GM12878 (cell line): ENCODE results near the gene FBXW8.

Source experiments
- BACH1 ChIP-seq: fragments of 450-650 bp; IDR thresholded peaks from 2 replicates; pipeline ENCODE4 v1.6.1; 2017; ENCODE audit warnings: mild to moderate bottlenecking, borderline replicate concordance
- CBX5 ChIP-seq: sonication (generic); IDR thresholded peaks from 2 replicates; pipeline ENCODE4 v1.6.1; 2016; ENCODE audit warnings: low read depth, moderate library complexity, mild to moderate bottlenecking, inconsistent platforms
- ESRRA ChIP-seq: IDR thresholded peaks from 2 replicates; pipeline ENCODE4 v1.6.1; 2012; ENCODE audit warnings: mild to moderate bottlenecking, low read length, improper control_type of control experiment
- KAT2A ChIP-seq: conservative IDR thresholded peaks from 2 replicates; pipeline ENCODE4 v1.6.1; 2011; ENCODE audit warnings: low read depth, low read length; ENCODE audit not compliant: control insufficient read depth
- POLR2A ChIP-seq: IDR thresholded peaks from 2 replicates; pipeline ENCODE4 v1.6.1; 2011; ENCODE audit warnings: low read depth, mild to moderate bottlenecking, low read length
- POLR2AphosphoS5 ChIP-seq: IDR thresholded peaks from 2 replicates; pipeline ENCODE4 v1.6.1; 2011; ENCODE audit warnings: mild to moderate bottlenecking, low read length, inconsistent platforms
- RAD21 ChIP-seq: IDR thresholded peaks from 2 replicates; pipeline ENCODE4 v1.6.1; 2011; ENCODE audit warnings: mild to moderate bottlenecking, low read depth, low read length, moderate library complexity; ENCODE audit not compliant: insufficient read depth
- TAF1 ChIP-seq: IDR thresholded peaks from 2 replicates; pipeline ENCODE4 v1.6.1; 2011; ENCODE audit warnings: mild to moderate bottlenecking, low read depth, low read length, borderline replicate concordance
- TF ChIP-seq, protein P1 (sequence below), 3 experiments: IDR thresholded peaks in 2 of 3; conservative IDR thresholded peaks in 1 of 3; 2 replicates each; pipeline ENCODE4 v1.5.1; 2011; ENCODE audit warnings: low read depth in 3 of 3, low read length in 3 of 3, mild to moderate bottlenecking in 3 of 3, control low read depth in 2 of 3, moderate library complexity in 2 of 3, inconsistent platforms in 1 of 3, mixed read lengths in 1 of 3; ENCODE audit not compliant: control insufficient read depth in 2 of 3, insufficient read depth in 1 of 3; ENCODE audit errors: extremely low read depth in 1 of 3
- TF ChIP-seq, protein P2 (sequence below): IDR thresholded peaks from 2 replicates; pipeline ENCODE4 v1.6.1; 2011; ENCODE audit warnings: low read depth, low read length, improper control_type of control experiment, borderline replicate concordance

- TF ChIP-seq, protein P1, sequence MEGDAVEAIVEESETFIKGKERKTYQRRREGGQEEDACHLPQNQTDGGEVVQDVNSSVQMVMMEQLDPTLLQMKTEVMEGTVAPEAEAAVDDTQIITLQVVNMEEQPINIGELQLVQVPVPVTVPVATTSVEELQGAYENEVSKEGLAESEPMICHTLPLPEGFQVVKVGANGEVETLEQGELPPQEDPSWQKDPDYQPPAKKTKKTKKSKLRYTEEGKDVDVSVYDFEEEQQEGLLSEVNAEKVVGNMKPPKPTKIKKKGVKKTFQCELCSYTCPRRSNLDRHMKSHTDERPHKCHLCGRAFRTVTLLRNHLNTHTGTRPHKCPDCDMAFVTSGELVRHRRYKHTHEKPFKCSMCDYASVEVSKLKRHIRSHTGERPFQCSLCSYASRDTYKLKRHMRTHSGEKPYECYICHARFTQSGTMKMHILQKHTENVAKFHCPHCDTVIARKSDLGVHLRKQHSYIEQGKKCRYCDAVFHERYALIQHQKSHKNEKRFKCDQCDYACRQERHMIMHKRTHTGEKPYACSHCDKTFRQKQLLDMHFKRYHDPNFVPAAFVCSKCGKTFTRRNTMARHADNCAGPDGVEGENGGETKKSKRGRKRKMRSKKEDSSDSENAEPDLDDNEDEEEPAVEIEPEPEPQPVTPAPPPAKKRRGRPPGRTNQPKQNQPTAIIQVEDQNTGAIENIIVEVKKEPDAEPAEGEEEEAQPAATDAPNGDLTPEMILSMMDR (IDR thresholded peaks at IDR 0.05 in 2 of 3, conservative IDR thresholded peaks at IDR 0.05 in 1 of 3; ENCODE audit: control insufficient read depth in 2 of 3, extremely low read depth in 1 of 3, insufficient read depth in 1 of 3, low read depth in 3 of 3, low read length in 3 of 3) = no peak
- TF ChIP-seq KAT2A = no peak
- TF ChIP-seq ESRRA = no peak
- TF ChIP-seq POLR2AphosphoS5 = no peak
- TF ChIP-seq, protein P2, sequence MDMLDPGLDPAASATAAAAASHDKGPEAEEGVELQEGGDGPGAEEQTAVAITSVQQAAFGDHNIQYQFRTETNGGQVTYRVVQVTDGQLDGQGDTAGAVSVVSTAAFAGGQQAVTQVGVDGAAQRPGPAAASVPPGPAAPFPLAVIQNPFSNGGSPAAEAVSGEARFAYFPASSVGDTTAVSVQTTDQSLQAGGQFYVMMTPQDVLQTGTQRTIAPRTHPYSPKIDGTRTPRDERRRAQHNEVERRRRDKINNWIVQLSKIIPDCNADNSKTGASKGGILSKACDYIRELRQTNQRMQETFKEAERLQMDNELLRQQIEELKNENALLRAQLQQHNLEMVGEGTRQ = no peak
- no peak for TF ChIP-seq BACH1
- no peak for TF ChIP-seq POLR2A
- no peak for TF ChIP-seq RAD21
- TF ChIP-seq CBX5 = no peak
- no peak for TF ChIP-seq TAF1
Observed at GRCh38 chr12:117023998-117024960, 113.5 kb downstream of the FBXW8 start.
